GM19455 (cell line): Measurements from ENCODE around the gene BMP7.
"Not testable (repeated sequence)": the region's sequence is repeated elsewhere in the genome, so short reads cannot be mapped to it uniquely, and the experiment has no call there.

Source experiments
- ATAC-seq: cut with Tn5 transposase; IDR thresholded peaks from one replicate; pipeline ENCODE4 v1.9.1; 2021; ENCODE audit not compliant: unreplicated experiment

BMP7 gene

DNA sequence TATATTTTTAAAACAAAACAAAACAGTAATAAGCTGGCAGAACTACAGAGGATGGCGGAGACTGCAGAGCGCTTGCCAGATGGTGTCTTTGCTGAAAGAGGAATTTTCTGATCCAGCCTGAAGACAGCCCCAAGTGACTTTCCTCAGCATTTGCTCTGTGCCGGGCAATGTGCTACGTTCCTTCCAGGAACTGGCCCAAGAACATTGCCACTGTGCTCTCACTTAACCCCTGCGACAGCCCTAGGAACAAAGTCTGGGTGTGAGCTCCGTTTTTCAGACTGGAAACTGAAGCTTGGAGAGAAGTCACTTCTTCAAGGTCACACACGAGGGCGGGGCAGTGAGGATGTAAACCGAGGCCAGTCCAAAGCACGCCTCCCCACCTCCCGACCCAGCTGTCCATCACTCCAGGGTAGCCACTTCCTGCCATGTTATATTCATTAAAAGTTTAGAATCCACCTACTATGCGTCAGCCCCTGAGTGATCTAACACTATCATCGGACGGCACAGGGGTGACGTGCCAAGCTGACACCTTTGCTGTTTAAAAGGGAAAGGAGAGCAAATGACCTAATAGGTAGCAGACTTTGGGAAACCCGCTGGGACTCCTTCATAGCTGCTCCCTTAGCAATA is 22.3 kb upstream of the BMP7 start:
- no peak for ATAC-seq

DNA sequence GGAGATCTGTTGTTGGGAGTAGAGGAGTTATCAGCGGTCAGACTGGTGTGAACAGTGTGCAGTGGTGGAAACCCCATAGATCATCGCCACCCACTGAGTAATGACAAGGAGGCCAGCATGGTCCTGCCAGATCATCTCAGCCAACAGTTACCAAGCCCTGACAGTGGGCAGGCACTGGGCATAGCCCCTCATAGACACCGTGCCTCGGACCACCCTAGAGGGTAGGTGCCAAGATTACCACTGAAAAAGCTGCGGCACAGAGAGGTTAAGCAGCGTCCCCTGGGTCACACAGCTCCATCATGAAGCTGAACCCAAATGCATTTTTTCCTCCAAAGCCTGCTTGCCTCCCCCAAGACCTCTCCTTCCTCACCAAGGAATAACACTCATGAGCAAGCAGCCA is 21.5 kb upstream of the BMP7 start:
- ATAC-seq: no peak

- ATAC-seq: no peak
These were observed 20.8 kb upstream of the BMP7 start for GRCh38 chr20:57287007-57287880.

- no peak for ATAC-seq
These were observed 17.4 kb upstream of the BMP7 start for GRCh38 chr20:57283860-57284259.

DNA sequence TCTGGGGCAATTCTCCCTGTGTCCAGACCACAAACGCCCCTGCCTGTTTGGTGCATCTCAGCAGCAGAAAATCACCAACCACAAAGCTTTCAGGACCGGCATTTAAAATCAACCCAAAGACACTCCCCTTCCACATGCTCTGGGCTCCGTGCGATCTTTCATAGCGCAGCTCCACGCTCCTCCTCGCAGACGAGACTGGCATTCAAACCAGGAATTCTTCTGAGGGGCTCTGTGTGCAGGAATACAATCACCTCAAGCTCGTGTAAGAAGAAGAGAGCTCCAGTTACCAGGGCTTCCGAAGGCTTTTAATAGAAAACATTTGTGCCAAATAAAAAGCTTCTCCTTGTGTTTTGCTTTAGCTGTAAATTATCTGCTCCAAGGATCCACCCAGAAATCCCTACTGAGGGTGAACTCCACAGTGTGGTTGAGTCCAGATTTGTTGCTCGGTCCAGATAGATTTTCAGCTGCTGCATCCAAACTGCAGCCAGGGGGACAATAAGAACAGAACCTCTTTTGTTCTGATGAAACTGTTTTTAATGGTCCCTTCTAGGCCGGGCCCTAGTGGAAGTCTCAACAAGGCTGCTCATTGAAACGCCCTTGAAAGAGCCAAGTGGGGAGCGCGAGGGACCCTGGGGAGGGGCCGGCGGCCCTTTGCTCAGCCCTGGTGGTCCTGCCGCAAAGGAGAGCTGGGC is 16.4 kb upstream of the BMP7 start:
- ATAC-seq: no peak

- no peak for ATAC-seq
These were observed 15.5 kb upstream of the BMP7 start for GRCh38 chr20:57281900-57282299.

DNA sequence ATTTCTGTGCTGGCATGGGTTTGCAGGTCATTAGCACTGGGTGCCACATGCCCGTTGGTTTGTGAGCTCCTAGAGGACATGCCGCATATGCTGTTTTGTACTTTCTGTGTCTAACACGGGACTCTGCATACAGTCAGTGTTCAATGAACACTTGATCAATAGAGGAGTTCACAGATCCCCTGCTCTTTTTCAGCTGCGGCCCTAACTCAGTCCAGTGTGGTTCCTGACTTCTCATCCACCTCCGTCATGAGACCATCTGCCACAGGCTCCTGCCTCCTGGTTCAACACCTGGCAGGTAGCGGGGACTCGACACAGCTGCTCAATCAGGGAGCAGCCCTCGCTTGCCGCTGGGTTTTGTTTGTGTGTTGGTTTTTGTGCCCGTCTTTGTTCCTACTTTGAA is 13.8 kb upstream of the BMP7 start:
- no peak for ATAC-seq

- not testable (repeated sequence) for ATAC-seq
These were observed 13.1 kb upstream of the BMP7 start for GRCh38 chr20:57279548-57279947.

- no peak for ATAC-seq
These were observed 12.0 kb upstream of the BMP7 start for GRCh38 chr20:57278457-57278856.

- ATAC-seq: no peak
These were observed 11.1 kb upstream of the BMP7 start for GRCh38 chr20:57277398-57278105.

DNA sequence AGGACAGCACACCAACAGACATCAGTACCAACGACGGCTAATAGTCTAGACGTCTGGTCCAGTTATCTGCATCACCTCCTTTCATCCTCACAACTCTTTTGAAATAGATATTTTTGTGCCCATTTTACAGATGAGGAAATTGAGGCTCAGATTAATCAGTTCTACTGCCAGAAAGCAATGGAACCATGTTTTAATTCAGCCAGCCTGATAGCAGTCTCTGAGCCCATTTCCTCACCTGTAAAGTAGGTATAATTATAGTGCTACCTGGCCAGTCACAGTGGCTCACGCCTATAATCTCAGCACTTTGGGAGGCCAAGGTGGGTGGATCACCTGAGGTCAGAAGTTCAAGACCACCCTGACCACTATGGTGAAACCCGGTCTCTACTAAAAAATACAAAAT is 9.8 kb upstream of the BMP7 start:
- no peak for ATAC-seq

DNA sequence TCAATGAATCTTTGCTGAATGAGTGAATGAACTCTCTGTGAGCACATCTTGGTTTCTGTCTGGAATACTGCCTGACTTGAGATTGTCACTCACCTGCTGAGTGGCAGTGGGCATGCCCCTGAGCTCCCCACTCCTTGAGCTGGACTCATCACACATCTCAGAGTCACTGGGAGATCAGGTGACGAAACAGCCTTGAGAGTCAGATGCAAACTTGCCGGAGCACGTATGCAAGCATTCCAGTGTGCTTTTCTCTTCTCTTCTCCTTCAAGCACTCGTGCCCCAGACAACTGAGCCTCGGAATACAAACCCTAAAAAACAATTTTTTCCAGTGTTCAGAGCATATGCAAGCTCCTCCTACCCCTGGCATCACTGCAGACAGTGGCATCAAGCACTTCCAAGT is 9.4 kb upstream of the BMP7 start:
- ATAC-seq: no peak

DNA sequence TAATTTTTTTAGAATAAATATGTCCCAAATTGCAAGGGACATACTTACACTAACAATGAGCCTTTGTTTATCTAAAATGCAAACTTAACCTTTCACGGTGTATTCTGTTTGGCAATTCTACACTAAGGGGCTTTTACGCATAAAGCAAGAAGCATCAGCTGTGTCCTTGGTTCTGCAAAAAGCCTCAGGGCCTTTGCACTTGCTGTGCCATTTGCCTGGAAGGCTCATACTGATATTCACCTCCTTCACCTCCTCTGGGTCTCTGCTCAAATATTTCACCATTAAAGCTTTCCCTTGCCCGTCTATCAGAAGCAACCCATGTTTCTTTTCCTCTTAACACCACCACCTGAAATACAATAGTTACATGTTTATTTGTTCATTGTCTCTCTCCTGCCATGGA is 8.9 kb upstream of the BMP7 start:
- ATAC-seq: no peak

GRCh38 chr20:57274846-57275245 is 8.4 kb upstream of the BMP7 start:
- ATAC-seq: no peak

DNA sequence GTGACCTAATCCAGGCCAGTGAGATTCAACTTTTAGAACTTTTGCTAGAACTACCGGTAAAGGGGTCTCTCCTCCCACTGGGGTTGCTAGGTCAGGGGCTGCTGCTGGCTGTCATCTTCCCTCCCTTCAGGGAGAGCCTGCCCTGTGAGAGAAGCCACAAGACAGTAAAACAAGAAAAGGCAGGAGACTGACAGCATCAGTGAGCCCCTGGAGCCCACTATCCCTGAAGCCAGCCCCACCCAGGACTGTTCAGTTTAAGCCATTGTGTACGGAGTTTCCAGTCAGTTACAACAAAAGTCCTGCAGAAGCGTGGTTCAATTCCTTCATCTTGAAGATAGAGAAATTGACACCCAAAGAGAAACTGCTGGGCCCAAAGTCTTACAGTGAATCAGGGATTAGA is 7.9 kb upstream of the BMP7 start:
- no peak for ATAC-seq

DNA sequence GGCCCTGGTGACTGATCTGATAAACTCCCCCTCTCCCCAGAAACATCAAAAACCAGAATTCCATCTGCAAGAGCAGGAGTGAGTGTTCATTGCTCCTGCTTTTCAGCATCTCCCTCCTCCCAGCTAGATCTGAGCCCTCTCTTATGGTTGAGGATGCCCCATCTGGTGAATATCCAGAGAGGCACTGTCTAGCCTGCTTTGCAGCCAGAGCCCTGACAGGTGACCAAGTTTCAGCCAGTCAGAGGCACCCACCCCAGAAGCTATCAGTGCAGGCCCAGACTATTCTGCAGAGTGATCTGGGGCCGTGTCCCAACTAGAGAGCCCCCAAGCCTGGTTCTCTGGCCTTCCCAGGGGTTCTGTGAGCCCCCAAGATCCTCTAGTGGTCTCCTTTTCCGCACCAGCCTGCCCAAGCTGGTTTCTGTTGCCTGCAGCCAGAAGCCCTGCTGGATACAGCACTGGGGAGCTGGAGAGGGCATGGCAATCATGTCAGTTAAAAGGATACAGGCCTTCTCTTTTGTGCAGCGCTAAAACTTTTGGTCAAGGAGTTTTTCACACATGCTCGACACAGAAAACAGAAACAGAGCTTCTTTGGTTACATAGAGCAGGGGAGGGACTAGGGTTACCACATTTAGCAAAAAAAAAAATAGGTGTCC is 6.6 kb upstream of the BMP7 start:
- ATAC-seq: no peak

DNA sequence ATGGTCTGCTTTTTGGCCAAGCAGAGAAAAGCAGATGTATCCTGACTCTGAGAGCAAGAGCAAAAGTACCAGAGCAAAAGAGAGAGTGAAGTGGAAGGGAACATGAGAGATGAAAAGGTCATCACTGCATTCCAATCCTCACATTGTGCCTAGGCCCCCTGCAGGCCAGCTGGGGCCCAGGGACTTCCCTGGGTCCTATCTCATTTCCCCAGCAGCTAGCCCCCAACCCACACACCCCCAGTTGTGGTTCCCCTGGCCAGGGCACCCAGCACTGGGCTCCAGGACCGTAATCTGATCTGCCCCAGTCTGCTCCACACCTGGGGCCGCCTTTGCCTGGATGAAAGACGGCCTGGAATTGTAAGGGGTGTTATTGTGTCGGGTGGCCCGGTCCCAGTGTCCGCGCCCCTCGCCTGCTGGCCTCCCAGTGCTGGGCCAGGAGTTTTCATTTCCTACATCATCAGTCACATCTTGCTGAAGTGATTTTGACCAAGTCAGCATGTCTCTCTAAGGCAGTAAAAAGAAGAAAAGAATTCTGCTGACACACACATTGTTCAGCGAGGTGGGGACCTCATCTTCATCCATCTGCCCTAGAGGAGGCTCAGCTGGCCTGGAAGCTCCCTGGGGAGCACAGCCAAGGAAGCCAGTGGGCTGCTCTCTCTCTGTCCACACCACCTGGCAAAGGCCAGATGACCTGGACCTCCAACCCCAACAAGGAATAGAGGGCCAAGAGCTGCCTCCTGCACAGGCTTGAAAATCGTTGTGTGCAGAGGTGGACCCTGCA is 4.0 kb upstream of the BMP7 start:
- no peak for ATAC-seq

DNA sequence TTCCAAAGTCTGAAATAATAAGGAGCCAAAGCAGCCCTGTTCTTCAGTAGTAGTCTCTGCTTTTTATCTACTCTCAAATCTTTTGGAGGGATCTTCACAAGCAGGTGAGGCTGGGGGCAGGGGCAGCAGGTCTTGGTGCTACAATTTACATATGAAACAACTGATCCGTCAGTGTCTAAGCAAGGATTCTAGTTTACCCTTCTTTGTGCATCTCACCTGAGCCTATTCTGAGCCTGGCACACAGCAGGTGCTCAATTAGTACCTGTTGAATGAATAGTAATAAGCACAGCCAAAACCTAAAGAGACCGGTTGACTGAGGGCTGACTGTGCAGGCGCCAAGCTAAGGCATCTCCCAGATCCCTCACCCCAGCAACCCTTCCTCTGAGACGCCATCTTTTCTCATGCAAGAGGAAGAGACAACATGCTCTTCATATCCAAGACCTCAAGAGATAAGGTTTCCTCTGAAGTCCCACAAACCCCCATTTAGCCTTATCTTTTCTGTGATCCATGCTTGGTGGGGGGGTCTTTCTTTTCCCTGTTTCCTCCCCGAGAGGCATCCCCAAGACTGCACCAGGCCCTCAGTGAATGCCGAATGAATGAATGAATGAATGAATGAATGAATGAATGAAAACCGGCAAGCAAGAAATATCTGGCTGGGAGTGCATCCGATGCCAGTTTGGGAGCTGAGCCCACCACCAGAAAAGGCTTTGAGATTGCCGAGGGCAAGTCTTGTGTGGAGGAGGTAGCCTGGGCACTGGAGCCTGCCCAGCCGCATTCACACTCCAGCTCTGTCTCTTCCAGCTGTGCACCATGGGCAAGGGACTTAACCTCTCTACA is 2.9 kb upstream of the BMP7 start:
- no peak for ATAC-seq

- ATAC-seq: no peak
These were observed 2.1 kb upstream of the BMP7 start for GRCh38 chr20:57268399-57269076.
